ENCODE results near the gene NR4A2. TPM values are rescaled to one million over a fixed set of nuclear protein-coding genes. Genes with fewer than 3 reads are reported as not detected.

NR4A2 gene
- total RNA-seq, 1 experiment from 2014 or later: 17.9 TPM

DNA sequence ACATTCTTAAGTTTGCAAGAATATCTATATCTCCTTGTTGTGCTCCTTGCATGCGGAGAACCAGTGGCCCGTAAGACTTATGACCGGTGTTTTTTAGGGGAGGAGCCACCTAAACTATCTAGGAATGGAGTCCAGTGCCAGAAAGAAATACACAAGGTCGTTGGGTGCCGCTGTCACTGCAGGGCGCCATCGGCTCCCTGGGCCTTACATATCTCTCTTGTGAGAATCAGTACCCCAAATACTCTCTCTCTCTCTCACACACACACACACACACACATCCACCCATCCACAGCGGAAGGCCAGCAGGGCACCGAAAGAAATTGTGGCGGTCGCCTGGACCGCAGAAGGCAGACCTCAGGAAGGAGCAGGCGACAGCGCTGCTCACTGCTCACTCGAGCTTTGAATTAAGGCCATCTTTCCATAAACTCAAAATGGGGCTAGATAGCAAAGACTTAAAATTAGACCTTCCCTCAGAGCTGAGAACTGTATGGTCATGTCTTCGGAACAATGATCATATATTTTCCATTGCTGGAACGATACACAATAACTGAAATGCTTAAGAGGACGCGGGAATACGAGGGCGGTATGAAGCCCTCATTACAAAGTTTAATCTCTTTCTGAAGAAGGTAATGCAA lies 10.4 kb downstream of the NR4A2 start:
- H3K9ac ChIP-seq (ENCODE audit: low read length): no peak overlapping the region
- no peaks in the 10 kb centered on the region for H4K20me1 ChIP-seq (ENCODE audit: insufficient read depth)
- no peak overlapping the region for H3K4me2 ChIP-seq (ENCODE audit: low read length)
- ATAC-seq: no peak
- H3K79me2 ChIP-seq (ENCODE audit: insufficient read depth, low read length): no peaks in the 10 kb centered on the region
- no peaks in the 10 kb centered on the region for H3K9me3 ChIP-seq (ENCODE audit: control insufficient read depth in 1 of 2, insufficient read depth in 1 of 2, low read depth in 1 of 2, low read length in 2 of 2)
- no peak overlapping the region for H3K27ac ChIP-seq (ENCODE audit: low read depth, low read length)
- no peaks in the 10 kb centered on the region for H3K9me2 ChIP-seq (ENCODE audit: insufficient read depth)
- H3K4me3 ChIP-seq (replicated peaks in 1 of 2; ENCODE audit: low read depth in 1 of 2, low read length in 2 of 2): no peak overlapping the region
- intact Hi-C loops (cut with micrococcal nuclease): no loop called here
- RAD21 ChIA-PET (ENCODE audit: low non-redundant PET in 1 of 2, low total read pairs in 2 of 2, uncharacterized antibody in 2 of 2, unreplicated experiment in 2 of 2): interaction anchor here in 1 of 2 experiments (0.7 kb wide), 1 partner anchor 83 kb away, joined by 3 read pairs; no protein-coding TSS in a partner anchor
- POLR2A ChIA-PET: no interaction called here
- DNase-seq (ENCODE audit: low read depth, low spot score): no peak
- BruUV-seq (replicated peaks): no TSS peak
- CTCF ChIA-PET: no interaction called here
- H3K4me1 ChIP-seq (ENCODE audit: control insufficient read depth in 1 of 2, insufficient read depth in 2 of 2, low read length in 2 of 2): no peaks in the 10 kb centered on the region
- no peak overlapping the region for H2AFZ ChIP-seq (ENCODE audit: low read depth, low read length, poor library complexity, severe bottlenecking)
- TF ChIP-seq FOSL1 (IDR thresholded peaks at IDR 0.05; ENCODE audit: low read depth) (no peak), ZNF274 (IDR thresholded peaks at IDR 0.05; ENCODE audit: low read depth, low read length) (no peak), ELF1 (IDR thresholded peaks at IDR 0.05; ENCODE audit: borderline replicate concordance, low read depth) (no peak), EGR1 (IDR thresholded peaks at IDR 0.05; ENCODE audit: low read depth) (no peak), SP1 (IDR thresholded peaks at IDR 0.05; ENCODE audit: low read depth) (no peak), SIN3A (IDR thresholded peaks at IDR 0.05; ENCODE audit: low read depth) (no peak), EZH2 (IDR thresholded peaks at IDR 0.05) (no peak), CBX3 (IDR thresholded peaks at IDR 0.05; ENCODE audit: low read depth) (no peak)
- TF ChIP-seq, protein P1, sequence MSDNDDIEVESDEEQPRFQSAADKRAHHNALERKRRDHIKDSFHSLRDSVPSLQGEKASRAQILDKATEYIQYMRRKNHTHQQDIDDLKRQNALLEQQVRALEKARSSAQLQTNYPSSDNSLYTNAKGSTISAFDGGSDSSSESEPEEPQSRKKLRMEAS (IDR thresholded peaks at IDR 0.05): no peak
- TF ChIP-seq, protein P2, sequence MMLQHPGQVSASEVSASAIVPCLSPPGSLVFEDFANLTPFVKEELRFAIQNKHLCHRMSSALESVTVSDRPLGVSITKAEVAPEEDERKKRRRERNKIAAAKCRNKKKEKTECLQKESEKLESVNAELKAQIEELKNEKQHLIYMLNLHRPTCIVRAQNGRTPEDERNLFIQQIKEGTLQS (IDR thresholded peaks at IDR 0.05): no peak
- peaks cover 8 to 14% of the 10 kb centered on the region in 2 experiments; a peak in 3 of 4 replicates for H3K36me3 ChIP-seq (ENCODE audit: control insufficient read depth in 1 of 2, insufficient read depth in 2 of 2, low read length in 2 of 2)
- H3K27me3 ChIP-seq (ENCODE audit: insufficient read depth, low read length): no peaks in the 10 kb centered on the region

DNA sequence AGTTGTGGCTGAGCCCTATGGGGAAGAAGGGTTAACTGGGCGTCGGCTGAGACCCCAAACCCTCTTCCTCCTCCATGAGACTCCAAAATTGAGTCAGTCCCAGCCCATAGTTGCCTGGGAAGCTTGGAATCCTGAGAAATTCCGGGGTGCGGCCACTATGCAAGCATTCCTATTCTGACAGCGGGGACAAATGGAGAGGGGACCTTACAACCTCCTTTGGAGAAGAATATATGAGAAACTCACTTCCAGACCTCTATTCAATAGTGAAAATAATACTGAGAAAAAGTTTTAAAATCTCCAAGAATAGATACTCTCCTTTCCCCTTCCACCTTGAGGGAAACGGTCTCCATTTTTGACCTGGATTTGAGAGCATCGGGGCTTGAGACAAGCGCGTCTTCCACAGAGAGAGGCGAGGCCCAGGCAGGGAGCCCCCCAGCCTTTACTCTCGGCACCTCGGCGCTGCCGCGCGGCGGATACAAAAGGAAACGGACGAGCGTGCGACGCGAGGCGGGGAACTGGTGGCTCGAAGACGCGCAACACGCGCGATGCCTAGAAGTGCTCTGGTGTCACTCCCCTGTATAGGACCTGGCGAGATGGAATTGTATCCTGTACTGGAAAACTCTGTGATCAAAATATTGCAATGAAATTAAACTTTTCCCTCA lies 11.1 kb downstream of the NR4A2 start:
- H3K4me1 ChIP-seq (ENCODE audit: control insufficient read depth in 1 of 2, insufficient read depth in 2 of 2, low read length in 2 of 2): no peaks in the 10 kb centered on the region
- H3K36me3 ChIP-seq (ENCODE audit: control insufficient read depth in 1 of 2, insufficient read depth in 2 of 2, low read length in 2 of 2): peaks cover 8 to 12% of the 10 kb centered on the region in 2 experiments; a peak in 3 of 4 replicates
- H3K4me3 ChIP-seq (replicated peaks in 1 of 2; ENCODE audit: low read depth in 1 of 2, low read length in 2 of 2): no peak overlapping the region
- no peaks in the 10 kb centered on the region for H3K79me2 ChIP-seq (ENCODE audit: insufficient read depth, low read length)
- no peak overlapping the region for H3K9ac ChIP-seq (ENCODE audit: low read length)
- H3K9me3 ChIP-seq (ENCODE audit: control insufficient read depth in 1 of 2, insufficient read depth in 1 of 2, low read depth in 1 of 2, low read length in 2 of 2): no peaks in the 10 kb centered on the region
- intact Hi-C loops (cut with micrococcal nuclease): no loop called here
- H4K20me1 ChIP-seq (ENCODE audit: insufficient read depth): no peaks in the 10 kb centered on the region
- POLR2A ChIA-PET: no interaction called here
- H3K4me2 ChIP-seq (ENCODE audit: low read length): no peak overlapping the region
- H3K9me2 ChIP-seq (ENCODE audit: insufficient read depth): no peaks in the 10 kb centered on the region
- ATAC-seq: no peak
- RAD21 ChIA-PET (ENCODE audit: low non-redundant PET in 1 of 2, low total read pairs in 2 of 2, uncharacterized antibody in 2 of 2, unreplicated experiment in 2 of 2): no interaction called here
- H2AFZ ChIP-seq (ENCODE audit: low read depth, low read length, poor library complexity, severe bottlenecking): no peak overlapping the region
- H3K27me3 ChIP-seq (ENCODE audit: insufficient read depth, low read length): no peaks in the 10 kb centered on the region
- no peak for DNase-seq (ENCODE audit: low read depth, low spot score)
- BruUV-seq (replicated peaks): no TSS peak
- H3K27ac ChIP-seq (ENCODE audit: low read depth, low read length): no peak overlapping the region
- CTCF ChIA-PET: no interaction called here
- TF ChIP-seq, protein P3, sequence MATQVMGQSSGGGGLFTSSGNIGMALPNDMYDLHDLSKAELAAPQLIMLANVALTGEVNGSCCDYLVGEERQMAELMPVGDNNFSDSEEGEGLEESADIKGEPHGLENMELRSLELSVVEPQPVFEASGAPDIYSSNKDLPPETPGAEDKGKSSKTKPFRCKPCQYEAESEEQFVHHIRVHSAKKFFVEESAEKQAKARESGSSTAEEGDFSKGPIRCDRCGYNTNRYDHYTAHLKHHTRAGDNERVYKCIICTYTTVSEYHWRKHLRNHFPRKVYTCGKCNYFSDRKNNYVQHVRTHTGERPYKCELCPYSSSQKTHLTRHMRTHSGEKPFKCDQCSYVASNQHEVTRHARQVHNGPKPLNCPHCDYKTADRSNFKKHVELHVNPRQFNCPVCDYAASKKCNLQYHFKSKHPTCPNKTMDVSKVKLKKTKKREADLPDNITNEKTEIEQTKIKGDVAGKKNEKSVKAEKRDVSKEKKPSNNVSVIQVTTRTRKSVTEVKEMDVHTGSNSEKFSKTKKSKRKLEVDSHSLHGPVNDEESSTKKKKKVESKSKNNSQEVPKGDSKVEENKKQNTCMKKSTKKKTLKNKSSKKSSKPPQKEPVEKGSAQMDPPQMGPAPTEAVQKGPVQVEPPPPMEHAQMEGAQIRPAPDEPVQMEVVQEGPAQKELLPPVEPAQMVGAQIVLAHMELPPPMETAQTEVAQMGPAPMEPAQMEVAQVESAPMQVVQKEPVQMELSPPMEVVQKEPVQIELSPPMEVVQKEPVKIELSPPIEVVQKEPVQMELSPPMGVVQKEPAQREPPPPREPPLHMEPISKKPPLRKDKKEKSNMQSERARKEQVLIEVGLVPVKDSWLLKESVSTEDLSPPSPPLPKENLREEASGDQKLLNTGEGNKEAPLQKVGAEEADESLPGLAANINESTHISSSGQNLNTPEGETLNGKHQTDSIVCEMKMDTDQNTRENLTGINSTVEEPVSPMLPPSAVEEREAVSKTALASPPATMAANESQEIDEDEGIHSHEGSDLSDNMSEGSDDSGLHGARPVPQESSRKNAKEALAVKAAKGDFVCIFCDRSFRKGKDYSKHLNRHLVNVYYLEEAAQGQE (IDR thresholded peaks at IDR 0.05; ENCODE audit: low read depth): no peak
- TF ChIP-seq ZNF274 (IDR thresholded peaks at IDR 0.05; ENCODE audit: low read depth, low read length): no peak
- no peak for TF ChIP-seq POLR2AphosphoS5 (IDR thresholded peaks at IDR 0.05; ENCODE audit: low read depth, low read length)
- no peak for TF ChIP-seq EZH2phosphoT487 (IDR thresholded peaks at IDR 0.05; ENCODE audit: borderline replicate concordance)
- TF ChIP-seq, protein P4, sequence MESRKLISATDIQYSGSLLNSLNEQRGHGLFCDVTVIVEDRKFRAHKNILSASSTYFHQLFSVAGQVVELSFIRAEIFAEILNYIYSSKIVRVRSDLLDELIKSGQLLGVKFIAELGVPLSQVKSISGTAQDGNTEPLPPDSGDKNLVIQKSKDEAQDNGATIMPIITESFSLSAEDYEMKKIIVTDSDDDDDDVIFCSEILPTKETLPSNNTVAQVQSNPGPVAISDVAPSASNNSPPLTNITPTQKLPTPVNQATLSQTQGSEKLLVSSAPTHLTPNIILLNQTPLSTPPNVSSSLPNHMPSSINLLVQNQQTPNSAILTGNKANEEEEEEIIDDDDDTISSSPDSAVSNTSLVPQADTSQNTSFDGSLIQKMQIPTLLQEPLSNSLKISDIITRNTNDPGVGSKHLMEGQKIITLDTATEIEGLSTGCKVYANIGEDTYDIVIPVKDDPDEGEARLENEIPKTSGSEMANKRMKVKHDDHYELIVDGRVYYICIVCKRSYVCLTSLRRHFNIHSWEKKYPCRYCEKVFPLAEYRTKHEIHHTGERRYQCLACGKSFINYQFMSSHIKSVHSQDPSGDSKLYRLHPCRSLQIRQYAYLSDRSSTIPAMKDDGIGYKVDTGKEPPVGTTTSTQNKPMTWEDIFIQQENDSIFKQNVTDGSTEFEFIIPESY (IDR thresholded peaks at IDR 0.05; ENCODE audit: extremely low read depth, insufficient replicate concordance, low read length): no peak
- TF ChIP-seq JUND (IDR thresholded peaks at IDR 0.05): no peak
